Occipital lobe (tissue), 2 donors: ENCODE results near the gene DPM2. TPM values are rescaled to one million over a fixed set of nuclear protein-coding genes. Genes with fewer than 3 reads are reported as not detected.

Experiments
- DNase-seq: peaks from one replicate; lab custom pipeline; 2025; lab: John Stamatoyannopoulos, UW
- total RNA-seq: library from RNA; depleted of rRNA; stranded (reverse); fragments of >200 nt; gene quantifications from one replicate; pipeline ENCODE4 v1.2.3, GENCODE V29; 2014

Gene DPM2, protein sequence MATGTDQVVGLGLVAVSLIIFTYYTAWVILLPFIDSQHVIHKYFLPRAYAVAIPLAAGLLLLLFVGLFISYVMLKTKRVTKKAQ
- 11.4 TPM for total RNA-seq

DNA sequence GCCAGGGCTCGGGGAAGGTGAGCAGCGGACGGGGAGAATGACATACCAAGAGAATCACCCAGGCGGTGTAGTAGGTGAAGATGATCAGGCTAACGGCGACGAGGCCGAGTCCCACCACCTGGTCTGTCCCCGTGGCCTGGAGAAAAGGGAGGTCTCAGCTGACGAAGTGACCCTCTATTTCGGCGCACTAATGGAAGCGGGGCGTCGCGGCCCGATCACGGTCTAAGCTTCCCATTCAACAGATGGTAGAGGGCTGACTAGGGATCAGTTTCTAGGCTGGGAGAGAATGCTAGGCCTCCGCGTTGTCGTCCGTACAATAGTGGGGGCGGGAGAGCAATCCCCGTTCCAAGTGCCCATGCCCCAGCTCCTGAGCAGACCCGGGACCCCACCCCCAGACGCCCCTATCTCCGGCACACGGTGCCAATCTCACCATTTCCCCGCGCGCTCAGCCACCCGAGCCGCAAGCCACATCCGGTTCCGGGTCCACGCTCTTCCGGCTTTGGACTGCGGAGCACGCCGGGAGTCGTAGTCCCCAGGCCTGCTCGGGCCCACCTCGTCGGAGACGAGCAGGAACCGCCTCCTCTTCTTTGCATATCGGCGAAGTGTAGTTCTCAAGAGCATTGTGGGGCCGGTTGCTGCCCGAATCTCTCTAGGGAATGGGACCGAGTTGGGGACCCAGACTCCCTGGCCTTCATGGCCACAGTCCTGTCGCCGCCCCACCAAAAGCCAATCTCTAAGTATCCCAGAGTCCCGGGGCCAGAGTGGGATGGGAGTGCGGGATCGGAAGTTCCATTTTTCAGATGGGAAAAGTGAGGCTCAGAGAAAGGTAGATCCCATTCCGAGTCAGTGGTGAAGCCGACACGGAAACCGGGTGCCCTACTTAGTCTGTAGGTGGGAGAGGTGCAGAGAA is at the start of gene DPM2:
TSS of gene DPM2 (minus strand) at position 467 of the 910 bp plus-strand sequence. CDS start at position 433, 34 bp downstream.
- peak; percentile 66 for DNase-seq

DNA sequence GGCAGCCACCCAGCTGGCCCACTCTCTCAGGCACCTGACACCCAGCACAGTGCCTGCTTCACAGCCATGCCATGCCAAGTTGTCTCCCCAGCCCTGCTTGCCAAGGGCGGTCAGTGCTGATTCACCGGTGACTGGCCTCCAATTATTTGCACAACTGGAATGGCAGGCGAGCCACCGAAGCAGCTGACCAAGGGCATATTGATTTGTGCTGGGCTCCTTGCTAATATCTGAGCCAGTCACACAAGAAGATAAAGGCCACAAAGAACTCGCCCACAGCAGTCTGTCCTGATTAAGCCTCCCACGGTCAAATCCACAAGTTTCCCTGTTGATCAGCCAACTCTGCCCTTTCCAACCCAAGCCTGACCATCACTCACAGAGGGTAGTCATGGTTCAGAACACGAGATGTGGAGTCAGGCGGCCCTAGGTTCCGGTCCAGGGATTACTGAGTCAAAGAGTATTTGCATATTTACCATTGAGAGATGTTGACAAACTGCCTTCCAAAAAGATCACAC is 49.5 kb upstream of the DPM2 start:
- no peak for DNase-seq

- DNase-seq, result no peak
These were observed 47.4 kb upstream of the DPM2 start for GRCh38 chr9:127985011-127985410.

DNA sequence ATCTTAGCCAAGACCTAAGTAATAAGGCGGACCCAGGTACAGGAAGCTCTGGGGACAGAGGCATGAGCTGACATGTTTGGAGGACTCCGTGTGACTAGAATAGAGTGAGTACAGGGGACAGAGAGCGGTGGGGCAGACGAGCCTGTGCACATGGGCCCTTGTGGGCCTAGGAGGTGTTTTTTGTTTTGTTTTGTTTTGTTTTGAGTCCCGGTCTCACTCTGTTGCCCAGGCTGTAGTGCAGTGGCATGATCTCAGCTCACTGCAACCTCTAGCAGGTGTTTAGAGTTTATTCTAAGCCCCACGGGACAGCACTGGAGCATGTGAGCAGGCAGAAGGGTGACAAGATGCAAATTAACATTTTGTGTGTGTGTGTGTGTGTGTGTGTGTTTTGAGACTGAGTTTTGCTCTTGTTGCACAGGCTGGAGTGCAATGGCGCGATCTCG is 46.2 kb upstream of the DPM2 start:
- DNase-seq, result no peak

DNA sequence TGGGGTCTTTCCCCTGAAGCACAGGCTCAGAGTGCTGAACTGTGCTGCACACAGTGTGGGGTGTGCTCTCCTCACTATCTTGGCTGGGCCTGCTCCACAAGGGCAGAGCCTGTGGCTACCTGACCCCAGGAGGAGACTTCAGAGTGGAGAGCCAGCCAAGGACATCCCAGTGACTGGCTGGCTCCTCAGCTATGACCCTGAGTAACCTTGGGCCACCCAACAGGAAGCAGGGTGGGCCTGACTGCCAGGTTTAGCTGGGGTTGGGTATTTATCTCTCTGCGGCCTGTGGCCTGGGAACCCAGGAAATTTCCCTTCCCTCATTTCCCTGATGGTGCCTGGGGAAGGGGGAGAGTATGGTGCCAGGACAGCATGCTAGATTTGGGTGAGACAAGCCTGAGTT is 45.3 kb upstream of the DPM2 start:
- no peak for DNase-seq

DNA sequence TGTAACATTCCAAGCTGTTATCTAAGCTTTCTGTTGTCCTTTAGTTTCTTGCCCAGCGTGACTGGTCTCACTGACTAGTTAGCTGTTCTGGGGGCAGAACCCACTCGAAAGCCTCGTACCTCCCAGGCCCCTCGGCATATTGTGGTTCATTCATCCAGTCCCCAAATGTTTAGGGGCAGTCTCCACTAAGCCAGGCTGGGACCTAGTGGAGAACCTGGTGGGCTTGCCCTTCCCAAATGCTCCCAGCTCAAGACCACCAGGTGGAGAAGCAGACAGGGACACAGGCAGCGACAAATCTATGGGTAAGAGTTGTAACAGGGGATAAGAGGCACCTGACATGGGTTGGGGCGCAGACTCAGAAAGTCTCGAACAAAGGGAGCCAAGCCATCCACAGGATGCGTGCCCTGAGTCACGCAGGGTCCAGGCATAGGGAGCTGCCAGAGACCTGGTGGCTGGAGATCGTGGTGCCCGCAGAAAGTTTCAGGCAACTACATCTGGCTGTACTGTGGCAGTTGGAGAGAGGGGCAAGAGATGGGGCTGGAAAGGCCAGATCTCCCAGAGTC is 44.0 kb upstream of the DPM2 start:
- DNase-seq, result no peak

GRCh38 chr9:127980706-127981558 is 43.3 kb upstream of the DPM2 start, which contains the start of gene EEIG1:
TSS of gene EEIG1 (minus strand) at chr9:127980989. CDS start at chr9:127980137, 852 bp downstream.
- peak; percentile 96 for DNase-seq

GRCh38 chr9:127980060-127980705 is 42.5 kb upstream of the DPM2 start:
- DNase-seq, result no peak

DNA sequence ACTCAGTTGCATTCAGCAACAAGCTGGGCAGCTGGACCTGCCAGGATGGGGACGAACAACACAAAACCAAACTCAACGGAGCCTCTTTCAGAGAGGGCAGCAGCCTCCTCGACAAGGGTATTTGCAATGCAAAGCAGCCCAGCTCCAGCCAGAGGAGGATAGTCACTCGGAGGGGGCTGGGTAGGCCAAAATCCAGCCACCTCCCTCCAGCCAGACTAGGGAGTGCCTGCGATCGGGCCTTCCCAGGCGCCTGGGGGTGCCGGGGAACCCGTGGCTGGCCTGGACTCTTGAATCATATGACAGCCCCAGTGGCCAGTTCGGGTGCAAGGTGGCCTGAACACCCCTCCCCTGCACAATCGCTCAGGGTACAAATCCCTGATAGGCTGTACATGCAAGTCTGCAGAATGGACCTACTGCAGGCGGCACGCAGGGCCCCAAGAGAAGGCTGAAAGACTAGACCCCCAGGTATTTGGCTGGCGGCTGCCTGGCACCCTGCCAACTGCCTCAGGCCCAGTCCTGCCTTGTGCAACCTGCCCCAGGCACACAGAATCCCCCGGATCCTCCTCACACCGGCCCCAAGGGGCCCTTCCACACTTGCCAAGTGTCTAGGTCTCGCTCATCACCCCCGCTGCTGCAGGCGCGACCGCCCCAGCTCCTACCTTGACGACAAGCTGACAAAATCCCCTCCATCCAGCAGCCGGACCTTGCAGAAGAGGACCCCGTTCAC is 41.8 kb upstream of the DPM2 start:
- DNase-seq, result peak; percentile 84

DNA sequence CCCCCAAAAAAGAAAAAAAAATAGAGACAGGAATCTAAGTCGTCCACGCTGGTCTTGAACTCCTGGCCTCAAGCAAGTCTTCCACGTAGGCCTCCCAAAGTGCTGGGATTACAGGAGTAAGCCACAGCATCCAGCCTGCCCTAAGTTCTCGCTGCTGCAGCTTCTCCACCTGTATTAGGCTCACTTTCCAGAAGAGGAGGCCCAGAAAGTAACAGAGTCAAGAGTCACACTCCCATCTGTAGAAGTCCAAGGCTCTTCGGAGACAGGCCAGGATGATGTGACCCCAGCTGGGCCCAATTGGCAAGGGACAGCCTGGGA is 41.3 kb upstream of the DPM2 start:
- DNase-seq, result no peak

- DNase-seq, result no peak
These were observed 40.4 kb upstream of the DPM2 start for GRCh38 chr9:127977884-127978647.

GRCh38 chr9:127977009-127977883 is 39.6 kb upstream of the DPM2 start:
- DNase-seq, result no peak

GRCh38 chr9:127976498-127976897 is 38.8 kb upstream of the DPM2 start:
- no peak for DNase-seq

- DNase-seq, result no peak
These were observed 38.0 kb upstream of the DPM2 start for GRCh38 chr9:127975376-127976315.

DNA sequence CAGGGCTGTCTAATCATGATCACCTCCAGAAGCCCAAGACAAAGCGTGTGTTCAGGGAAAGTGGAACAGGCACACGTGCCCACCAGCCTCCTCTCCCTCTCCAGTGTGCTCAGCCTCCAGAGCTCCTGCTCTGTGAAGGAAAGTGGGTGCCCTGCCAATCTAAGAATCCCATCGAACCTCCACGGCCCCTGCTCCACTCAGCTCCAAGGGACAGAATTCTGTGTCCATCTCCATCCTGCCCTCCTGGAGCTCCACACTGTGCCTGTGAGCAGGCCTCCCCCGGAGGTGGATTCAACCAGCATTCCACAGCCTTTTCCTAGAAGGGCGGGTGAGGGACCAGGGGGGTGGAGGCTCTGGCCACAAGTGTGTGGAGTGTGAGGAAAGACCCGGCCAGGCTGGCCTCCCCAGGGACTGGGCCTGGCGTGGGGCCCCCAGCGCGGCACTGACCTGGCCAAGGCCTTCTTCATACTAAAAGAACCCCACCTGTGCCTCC is 37.2 kb upstream of the DPM2 start:
- no peak for DNase-seq

DNA sequence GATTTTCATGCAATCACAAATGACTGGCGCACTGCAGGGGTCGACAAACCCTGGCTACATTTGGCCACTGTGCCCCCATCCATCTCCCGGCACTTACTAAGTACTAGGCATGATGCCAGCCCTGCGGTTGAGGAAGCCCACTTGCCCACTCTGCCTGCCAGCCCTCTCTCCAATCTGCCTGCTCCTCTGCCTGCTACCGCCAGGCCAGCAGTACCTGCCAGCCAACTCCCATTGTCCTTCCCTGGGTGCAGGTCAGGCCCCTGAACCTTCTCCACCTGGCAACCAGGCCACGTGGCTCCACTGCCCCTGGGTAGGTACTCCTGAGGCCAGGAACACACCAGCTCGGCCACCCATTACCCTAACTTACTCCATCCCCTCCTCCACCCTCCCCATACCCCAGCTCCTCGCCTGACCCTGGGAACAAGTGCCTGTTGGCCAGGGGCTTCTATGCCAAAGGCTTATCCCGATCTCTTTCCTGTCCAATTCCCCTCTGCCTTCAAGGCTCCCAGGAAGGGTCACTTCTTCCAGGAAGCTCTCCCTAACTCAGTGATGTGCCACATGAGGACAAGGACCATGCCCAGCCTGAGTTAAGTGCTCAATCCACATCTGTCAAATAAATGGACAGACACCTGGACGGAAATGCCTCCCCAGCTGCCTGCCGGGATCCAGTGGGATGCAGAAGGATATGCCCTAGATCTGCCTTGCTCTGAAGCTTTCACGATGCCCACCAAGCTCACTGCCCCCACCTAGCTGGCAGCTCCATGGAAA is 36.5 kb upstream of the DPM2 start:
- DNase-seq, result no peak
